SK-N-SH treated with all-trans-retinoic acid at 6 μM for 48 hours (cell line): ENCODE measurements around the gene P2RY6.

ENCODE experiments used
- ZFP30 ChIP-seq: fragments of 450-650 bp; formaldehyde crosslinking; IDR thresholded peaks from 2 replicates; pipeline ENCODE4 v1.5.0; 2022; ENCODE audit warnings: mild to moderate bottlenecking, moderate library complexity
- ZNF70 ChIP-seq: fragments of 450-650 bp; formaldehyde crosslinking; IDR thresholded peaks from 2 replicates; pipeline ENCODE4 v1.5.0; 2020; ENCODE audit warnings: mild to moderate bottlenecking, moderate library complexity

DNA sequence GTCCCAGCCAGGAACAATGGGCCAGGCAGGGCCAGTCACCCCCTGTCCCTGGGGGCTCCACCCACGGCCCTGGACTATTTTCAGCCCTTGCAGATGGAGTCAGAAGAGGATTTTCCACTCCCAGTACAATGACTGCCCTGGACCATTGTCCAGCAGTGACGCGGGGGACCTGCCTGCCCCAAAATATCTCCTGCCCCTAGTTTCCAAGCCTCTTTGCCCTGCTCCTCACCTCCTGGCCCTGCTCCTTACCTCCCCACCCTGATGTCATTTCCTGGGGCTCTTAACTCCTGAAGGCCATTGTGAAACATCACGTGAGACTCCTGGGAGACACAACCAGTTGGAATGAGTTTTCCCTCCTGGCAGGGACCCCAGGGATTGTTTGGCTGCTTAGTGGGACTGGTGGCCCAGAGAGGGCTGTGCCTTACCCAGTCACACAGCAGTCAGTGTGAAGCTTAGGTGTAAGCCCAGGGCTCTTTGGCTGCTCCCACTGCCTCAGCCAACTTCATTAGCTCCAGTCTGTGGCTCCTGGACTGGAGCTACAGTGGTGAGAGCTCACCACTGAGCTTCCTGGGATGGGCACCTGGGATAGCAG is 31.9 kb upstream of the P2RY6 start:
- TF ChIP-seq ZFP30 (no peak), ZNF70 (CRISPR knock-in tag) (no peak)
